Neural cell (in vitro differentiated cells): Measurements from ENCODE around the gene COL6A5.

Experiments used
- CTCF ChIP-seq: fragments of 450-650 bp; IDR thresholded peaks from 2 replicates; pipeline ENCODE4 v1.5.1; 2014; ENCODE audit warnings: antibody characterized with exemption, mild to moderate bottlenecking, moderate library complexity; ENCODE audit not compliant: poor library complexity, severe bottlenecking
- EP300 ChIP-seq: fragments of 450-650 bp; conservative IDR thresholded peaks from 2 replicates; pipeline ENCODE4 v1.6.1; 2014; ENCODE audit warnings: antibody characterized with exemption, mild to moderate bottlenecking, moderate library complexity; ENCODE audit not compliant: poor library complexity, severe bottlenecking
- EZH2 ChIP-seq: fragments of 200-600, 300-800 bp; shearing (Covaris generic), sonication (generic); IDR thresholded peaks from 2 replicates; pipeline ENCODE4 v1.6.1; 2014; ENCODE audit warnings: antibody characterized with exemption, low read length, borderline replicate concordance, mild to moderate bottlenecking; ENCODE audit not compliant: insufficient read depth, poor library complexity, severe bottlenecking
- MXI1 ChIP-seq: fragments of 450-650 bp; conservative IDR thresholded peaks from 2 replicates; pipeline ENCODE4 v1.6.1; 2014; ENCODE audit warnings: antibody characterized with exemption, mild to moderate bottlenecking; ENCODE audit not compliant: poor library complexity, severe bottlenecking
- POLR2AphosphoS5 ChIP-seq: IDR thresholded peaks from 2 replicates; pipeline ENCODE4 v1.6.1; 2012
- RAD21 ChIP-seq: fragments of 450-650 bp; conservative IDR thresholded peaks from 2 replicates; pipeline ENCODE4 v1.6.1; 2014; ENCODE audit warnings: antibody characterized with exemption, mild to moderate bottlenecking, moderate library complexity
- SMC3 ChIP-seq: fragments of 450-650 bp; conservative IDR thresholded peaks from 2 replicates; pipeline ENCODE4 v1.6.1; 2014; ENCODE audit warnings: antibody characterized with exemption, mild to moderate bottlenecking, moderate library complexity; ENCODE audit not compliant: poor library complexity
- TAF1 ChIP-seq: IDR thresholded peaks from 2 replicates; pipeline ENCODE4 v1.6.1; 2012; ENCODE audit warnings: low read depth
- TF ChIP-seq, protein P1 (sequence below): IDR thresholded peaks from 2 replicates; pipeline ENCODE4 v1.6.1; 2012; ENCODE audit warnings: borderline replicate concordance

- TF ChIP-seq TAF1 (no peak), CTCF (no peak), SMC3 (no peak), MXI1 (no peak), POLR2AphosphoS5 (no peak), EZH2 (no peak), EP300 (no peak), RAD21 (no peak)
- TF ChIP-seq, protein P1, sequence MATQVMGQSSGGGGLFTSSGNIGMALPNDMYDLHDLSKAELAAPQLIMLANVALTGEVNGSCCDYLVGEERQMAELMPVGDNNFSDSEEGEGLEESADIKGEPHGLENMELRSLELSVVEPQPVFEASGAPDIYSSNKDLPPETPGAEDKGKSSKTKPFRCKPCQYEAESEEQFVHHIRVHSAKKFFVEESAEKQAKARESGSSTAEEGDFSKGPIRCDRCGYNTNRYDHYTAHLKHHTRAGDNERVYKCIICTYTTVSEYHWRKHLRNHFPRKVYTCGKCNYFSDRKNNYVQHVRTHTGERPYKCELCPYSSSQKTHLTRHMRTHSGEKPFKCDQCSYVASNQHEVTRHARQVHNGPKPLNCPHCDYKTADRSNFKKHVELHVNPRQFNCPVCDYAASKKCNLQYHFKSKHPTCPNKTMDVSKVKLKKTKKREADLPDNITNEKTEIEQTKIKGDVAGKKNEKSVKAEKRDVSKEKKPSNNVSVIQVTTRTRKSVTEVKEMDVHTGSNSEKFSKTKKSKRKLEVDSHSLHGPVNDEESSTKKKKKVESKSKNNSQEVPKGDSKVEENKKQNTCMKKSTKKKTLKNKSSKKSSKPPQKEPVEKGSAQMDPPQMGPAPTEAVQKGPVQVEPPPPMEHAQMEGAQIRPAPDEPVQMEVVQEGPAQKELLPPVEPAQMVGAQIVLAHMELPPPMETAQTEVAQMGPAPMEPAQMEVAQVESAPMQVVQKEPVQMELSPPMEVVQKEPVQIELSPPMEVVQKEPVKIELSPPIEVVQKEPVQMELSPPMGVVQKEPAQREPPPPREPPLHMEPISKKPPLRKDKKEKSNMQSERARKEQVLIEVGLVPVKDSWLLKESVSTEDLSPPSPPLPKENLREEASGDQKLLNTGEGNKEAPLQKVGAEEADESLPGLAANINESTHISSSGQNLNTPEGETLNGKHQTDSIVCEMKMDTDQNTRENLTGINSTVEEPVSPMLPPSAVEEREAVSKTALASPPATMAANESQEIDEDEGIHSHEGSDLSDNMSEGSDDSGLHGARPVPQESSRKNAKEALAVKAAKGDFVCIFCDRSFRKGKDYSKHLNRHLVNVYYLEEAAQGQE: no peak
These were observed 41.3 kb downstream of the COL6A5 start for GRCh38 chr3:130386604-130387263.
